Measurements from ENCODE around the gene RGS19. TPM values are rescaled to one million over a fixed set of nuclear protein-coding genes. Genes with fewer than 3 reads are reported as not detected.
A peak's percentile ranks its signal among the peaks of the same experiment; 100 is the strongest.

RGS19 gene
- total RNA-seq, 6 experiments from 2014 or later = 2.6 to 10.9 (median 5.7) TPM

DNA sequence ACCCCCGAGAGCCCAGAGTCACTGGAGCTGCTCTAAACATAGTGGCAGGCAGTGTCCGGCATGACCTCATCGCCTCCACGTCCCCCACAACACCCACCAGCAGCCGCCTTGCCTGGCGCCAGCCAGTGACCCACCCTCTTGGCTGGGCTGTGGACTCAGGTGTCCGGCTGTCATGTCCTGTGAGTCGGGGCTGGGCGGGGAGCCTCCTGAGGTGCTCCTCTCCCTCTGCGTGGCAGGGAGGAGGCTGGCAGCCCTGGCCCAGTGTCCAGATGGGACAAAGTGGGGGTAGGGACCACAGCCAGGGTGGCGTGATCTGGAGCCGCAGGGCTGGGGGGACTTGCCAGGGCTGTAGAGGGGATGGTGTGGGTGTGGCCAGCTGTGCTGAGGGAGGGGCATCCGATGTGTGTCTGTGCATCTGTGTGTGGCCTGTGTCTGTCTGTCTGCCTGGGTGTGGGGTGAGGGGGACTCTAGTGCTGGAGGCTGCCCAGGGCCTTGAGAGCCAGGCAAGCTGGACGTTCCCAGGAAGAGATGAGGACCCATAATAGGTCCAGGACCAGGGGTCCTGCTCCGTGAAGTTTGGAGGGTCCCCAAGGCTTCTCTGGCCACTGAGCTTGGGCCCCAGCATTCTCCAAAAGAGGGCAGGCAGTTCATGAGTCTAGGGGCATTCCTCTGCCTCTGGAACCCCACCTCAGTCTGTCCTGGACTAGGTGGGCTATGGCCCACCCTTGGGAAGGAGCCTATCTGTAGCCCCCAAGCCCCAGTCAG is 27.6 kb downstream of the RGS19 start:
- no peak overlapping the region for H3K4me3 ChIP-seq
- peak overlapping the region; percentile 4 to 67 (median 10) for H3K27ac ChIP-seq
- TF ChIP-seq CTCF (IDR thresholded peaks at IDR 0.05) (no peak), POLR2A (IDR thresholded peaks at IDR 0.05) (peak; percentile 15)
- ATAC-seq = peak in 3 of 4 donors; percentile 11 to 17 (median 14)
- H3K4me1 ChIP-seq = no peaks in the 10 kb centered on the region
- peak in 2 of 3 donors; percentile 50 to 59 for DNase-seq
- H3K9me3 ChIP-seq = no peaks in the 10 kb centered on the region
- no peaks in the 10 kb centered on the region for H3K36me3 ChIP-seq
- H3K27me3 ChIP-seq = no peaks in the 10 kb centered on the region
- intact Hi-C loops (cut with DNase I) = no loop called here
- WGBS (ENCODE audit: insufficient coverage, low coverage, low lambda C conversion rate, missing lambda C conversion rate) = no CpG with 5 or more reads among the region's 15 CpGs

DNA sequence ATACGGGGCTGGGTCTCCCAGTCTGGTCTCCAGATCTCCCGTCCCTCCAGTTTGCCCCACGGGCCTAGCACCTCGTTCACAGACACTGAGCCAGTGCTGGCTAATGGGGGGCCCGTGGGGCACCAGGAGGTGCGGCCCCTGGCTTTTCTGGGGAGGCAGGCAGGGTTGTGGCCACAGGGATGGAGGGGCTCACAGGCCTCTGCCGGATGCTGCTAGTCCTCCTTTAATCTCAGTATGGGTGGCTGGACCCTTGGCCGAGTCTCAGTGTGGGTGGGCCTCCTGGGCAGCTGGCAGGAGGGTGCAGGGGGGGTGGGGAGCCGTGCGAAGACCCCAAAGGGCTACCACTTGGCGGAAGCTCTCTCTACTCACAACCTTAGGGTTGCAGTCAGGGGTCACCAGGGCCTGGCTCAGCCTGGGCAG is 28.3 kb downstream of the RGS19 start:
- WGBS (ENCODE audit: insufficient coverage, low coverage, low lambda C conversion rate, missing lambda C conversion rate) = no CpG with 5 or more reads among the region's 11 CpGs
- H3K27me3 ChIP-seq = no peaks in the 10 kb centered on the region
- no peak for TF ChIP-seq POLR2A (IDR thresholded peaks at IDR 0.05)
- no peak for TF ChIP-seq CTCF (IDR thresholded peaks at IDR 0.05)
- DNase-seq (no peak), ATAC-seq (no peak)
- intact Hi-C loops (cut with DNase I) = no loop called here
- H3K9me3 ChIP-seq = no peaks in the 10 kb centered on the region
- H3K27ac ChIP-seq = peak overlapping the region in 2 of 3 donors; percentile 4 to 67
- no peak overlapping the region for H3K4me3 ChIP-seq
- H3K4me1 ChIP-seq = no peaks in the 10 kb centered on the region
- H3K36me3 ChIP-seq = no peaks in the 10 kb centered on the region

DNA sequence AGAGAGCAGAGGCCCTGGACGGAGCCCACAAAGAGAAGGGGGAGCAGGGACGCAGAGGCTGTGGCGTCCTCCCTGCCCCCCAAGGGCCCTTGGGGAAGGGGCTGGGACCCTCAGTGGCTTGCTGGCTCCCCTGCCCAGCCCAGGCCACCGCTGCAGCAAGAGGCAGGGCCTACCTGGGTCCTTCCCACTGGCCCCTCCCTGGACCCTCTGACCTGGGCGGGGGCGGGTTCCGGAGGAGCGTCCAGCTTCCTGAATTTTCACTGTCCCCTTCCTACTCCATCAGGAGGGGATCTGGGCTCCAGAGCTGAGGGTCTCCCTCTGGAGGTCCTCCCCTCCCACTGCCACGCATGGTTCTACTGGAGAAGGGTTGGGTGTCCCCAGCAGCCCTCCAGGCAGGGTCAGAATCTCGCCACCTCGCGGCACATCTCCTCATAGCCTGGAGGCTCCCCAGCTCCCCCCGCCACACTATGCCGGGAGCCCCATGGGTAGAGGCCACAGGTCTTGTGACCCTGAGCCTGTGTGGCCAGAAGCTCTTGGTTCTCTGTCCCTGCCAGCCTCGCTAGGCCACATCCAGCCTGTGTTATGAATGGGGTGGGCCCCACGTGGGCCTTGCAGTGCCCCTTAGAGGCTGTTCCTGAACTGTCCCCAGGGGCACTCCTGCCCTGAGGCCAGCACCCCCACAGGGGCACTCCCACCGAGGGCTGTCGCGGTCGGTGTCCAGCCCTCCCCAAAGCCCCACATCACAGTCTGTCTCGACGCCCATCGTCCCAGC is 28.9 kb downstream of the RGS19 start:
- DNase-seq (no peak), ATAC-seq (no peak)
- Histone ChIP-seq H3K27ac (peak overlapping the region in 2 of 3 donors; percentile 4 to 67), H3K27me3 (no peaks in the 10 kb centered on the region), H3K9me3 (no peaks in the 10 kb centered on the region), H3K36me3 (no peaks in the 10 kb centered on the region), H3K4me3 (peak overlapping the region in 1 of 3 donors; percentile 2), H3K4me1 (no peaks in the 10 kb centered on the region)
- intact Hi-C loops (cut with DNase I) = no loop called here
- WGBS (ENCODE audit: insufficient coverage, low coverage, low lambda C conversion rate, missing lambda C conversion rate) = 83% methylated on average over 1 of the region's 23 CpGs
- TF ChIP-seq CTCF (IDR thresholded peaks at IDR 0.05) = no peak
- TF ChIP-seq POLR2A (IDR thresholded peaks at IDR 0.05) = no peak

- Histone ChIP-seq H3K4me3 (peak overlapping the region in 1 of 3 donors; percentile 2), H3K4me1 (no peaks in the 10 kb centered on the region), H3K27me3 (no peaks in the 10 kb centered on the region), H3K36me3 (no peaks in the 10 kb centered on the region), H3K9me3 (no peaks in the 10 kb centered on the region), H3K27ac (peak overlapping the region in 1 of 3 donors; percentile 67)
- ATAC-seq = peak in 2 of 4 donors; percentile 3 to 8
- DNase-seq = no peak
- TF ChIP-seq POLR2A (IDR thresholded peaks at IDR 0.05) = no peak
- no peak for TF ChIP-seq CTCF (IDR thresholded peaks at IDR 0.05)
- WGBS (ENCODE audit: insufficient coverage, low coverage, low lambda C conversion rate, missing lambda C conversion rate) = 20% methylated on average over 2 of the region's 16 CpGs
- intact Hi-C loops (cut with DNase I) = no loop called here
These were observed 29.4 kb downstream of the RGS19 start for GRCh38 chr20:64049878-64050260.
